Karpas-422 (cell line): ENCODE results near the gene NTN1. TPM values are rescaled to one million over a fixed set of nuclear protein-coding genes. Genes with fewer than 3 reads are reported as not detected.

Source experiments
- DNase-seq: peaks from one replicate; pipeline ENCODE4 v3.0.0-alpha.2; 2015
- H2AFZ ChIP-seq: fragments of 200-600 bp; sonication (generic); 2 replicates; pipeline ENCODE4 v1.6.1; 2014; ENCODE audit warnings: antibody characterized with exemption, low read length, mixed read lengths
- H3K27ac ChIP-seq: fragments of 200-600 bp; sonication (generic); 2 replicates; pipeline ENCODE4 v1.5.1; 2014; ENCODE audit warnings: mild to moderate bottlenecking, low read length, moderate library complexity
- H3K27me3 ChIP-seq: fragments of 200-600 bp; sonication (generic); 2 replicates; pipeline ENCODE4 v1.6.1; 2014; ENCODE audit warnings: low read length, mixed read lengths
- H3K36me3 ChIP-seq: fragments of 200-600 bp; sonication (generic); 2 replicates; pipeline ENCODE4 v1.6.1; 2014; ENCODE audit warnings: low read length, mixed read lengths; ENCODE audit not compliant: insufficient read depth
- H3K4me1 ChIP-seq: fragments of 200-600 bp; sonication (generic); 2 replicates; pipeline ENCODE4 v1.6.1; 2014; ENCODE audit warnings: mild to moderate bottlenecking, low read length, mixed read lengths
- H3K4me2 ChIP-seq: fragments of 200-600 bp; sonication (generic); 2 replicates; pipeline ENCODE4 v1.6.1; 2014; ENCODE audit warnings: low read length, low read depth, mild to moderate bottlenecking; ENCODE audit not compliant: poor library complexity, severe bottlenecking
- H3K4me3 ChIP-seq: fragments of 200-600 bp; sonication (generic); 2 replicates; pipeline ENCODE4 v1.5.1; 2014; ENCODE audit warnings: mild to moderate bottlenecking, antibody characterized with exemption, low read length, mixed read lengths
- H3K79me2 ChIP-seq: fragments of 200-600 bp; sonication (generic); 2 replicates; pipeline ENCODE4 v1.6.1; 2014; ENCODE audit warnings: mild to moderate bottlenecking, low read length, mixed read lengths
- H3K9ac ChIP-seq: fragments of 200-600 bp; sonication (generic); 2 replicates; pipeline ENCODE4 v1.6.0; 2014; ENCODE audit warnings: low read length
- H3K9me2 ChIP-seq: fragments of 200-600 bp; sonication (generic), shearing (Covaris generic); replicated peaks from 2 replicates; pipeline ENCODE4 v1.6.0; 2014; ENCODE audit warnings: mild to moderate bottlenecking, low read length, moderate library complexity; ENCODE audit not compliant: insufficient read depth
- H3K9me3 ChIP-seq: fragments of 300-700, 200-600 bp; sonication (generic); 2 replicates; pipeline ENCODE4 v1.6.1; 2014; ENCODE audit warnings: low read length, mixed read lengths
- H4K20me1 ChIP-seq: fragments of 200-600 bp; sonication (generic); 2 replicates; pipeline ENCODE4 v1.6.1; 2014; ENCODE audit warnings: mild to moderate bottlenecking, antibody characterized with exemption, low read length, low read depth; ENCODE audit not compliant: insufficient read depth
- total RNA-seq: library from RNA; depleted of rRNA; stranded (reverse); fragments of >200 nt; shearing (Covaris generic); gene quantifications from 2 replicates; pipeline ENCODE4 v1.2.3, GENCODE V29; 2014; ENCODE audit warnings: low replicate concordance

NTN1 gene
- total RNA-seq, 1 experiment from 2014 or later: not detected

DNA sequence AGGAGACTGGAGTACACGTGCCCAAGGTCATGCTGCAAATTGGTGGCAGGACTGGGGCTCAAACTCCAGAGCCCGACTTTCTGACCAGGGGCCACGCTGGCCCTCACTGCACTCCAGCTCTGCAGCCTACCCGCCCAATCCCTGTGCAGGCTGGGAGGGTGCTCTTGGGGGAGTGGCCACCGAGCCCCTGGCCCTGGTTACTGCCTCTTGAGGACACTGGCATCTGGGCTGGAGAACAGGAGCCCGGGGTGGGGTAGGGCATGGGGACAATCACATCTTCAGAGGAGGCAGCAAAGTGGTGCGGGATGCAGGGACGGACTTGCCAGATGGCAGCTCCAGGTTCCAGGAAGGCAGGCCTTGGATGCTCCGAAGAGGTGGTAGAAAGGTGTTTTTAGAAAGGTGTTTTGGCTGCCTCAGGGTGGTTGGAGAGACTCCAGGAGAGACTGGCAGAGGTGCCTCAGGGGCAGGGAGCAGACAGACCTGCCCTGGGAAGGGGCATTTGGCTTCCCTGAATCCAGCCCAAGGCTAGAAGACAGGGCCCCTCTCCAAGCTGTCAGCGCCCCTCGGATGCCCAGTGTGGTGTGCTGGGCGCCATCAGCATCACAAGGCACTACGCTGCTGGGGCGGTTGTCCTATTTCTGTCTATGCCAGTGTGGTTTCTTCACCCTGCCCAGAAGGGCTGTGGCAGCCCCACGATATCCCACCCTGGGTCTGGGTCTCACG lies 220.6 kb downstream of the NTN1 start:
- no peak overlapping the region for H3K4me2 ChIP-seq
- H3K36me3 ChIP-seq: no peaks in the 10 kb centered on the region
- H3K9me2 ChIP-seq: no peaks in the 10 kb centered on the region
- H3K4me3 ChIP-seq: no peak overlapping the region
- no peaks in the 10 kb centered on the region for H3K9me3 ChIP-seq
- no peak for DNase-seq
- no peak overlapping the region for H3K27ac ChIP-seq
- H2AFZ ChIP-seq: no peak overlapping the region
- H4K20me1 ChIP-seq: no peaks in the 10 kb centered on the region
- H3K9ac ChIP-seq: no peak overlapping the region
- H3K27me3 ChIP-seq: no peaks in the 10 kb centered on the region
- no peaks in the 10 kb centered on the region for H3K4me1 ChIP-seq
- no peaks in the 10 kb centered on the region for H3K79me2 ChIP-seq

DNA sequence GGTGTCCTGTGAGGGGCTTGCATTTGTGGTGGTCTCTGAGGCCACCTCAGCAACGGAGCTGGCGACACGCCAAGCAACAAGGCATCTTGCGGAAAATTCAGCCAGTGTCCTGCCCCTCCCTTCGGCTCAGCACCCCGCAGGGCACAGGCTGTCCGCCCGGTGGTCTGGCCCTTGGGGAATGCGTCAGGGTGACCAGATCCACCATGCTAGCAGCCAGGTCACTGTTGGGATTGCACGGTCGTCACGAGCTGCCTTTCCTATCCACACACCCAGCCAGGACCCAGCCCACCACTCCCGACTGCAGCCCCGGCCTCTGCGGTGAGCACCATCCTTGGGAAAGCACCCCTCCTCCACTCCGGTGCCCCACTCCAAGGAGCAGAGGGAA lies 221.2 kb downstream of the NTN1 start:
- Histone ChIP-seq H2AFZ (no peak overlapping the region), H3K4me3 (no peak overlapping the region), H4K20me1 (no peaks in the 10 kb centered on the region), H3K27me3 (no peaks in the 10 kb centered on the region), H3K36me3 (no peaks in the 10 kb centered on the region), H3K4me2 (no peak overlapping the region), H3K9me2 (no peaks in the 10 kb centered on the region), H3K9ac (no peak overlapping the region), H3K27ac (no peak overlapping the region), H3K4me1 (no peaks in the 10 kb centered on the region), H3K79me2 (no peaks in the 10 kb centered on the region), H3K9me3 (no peaks in the 10 kb centered on the region)
- no peak for DNase-seq

DNA sequence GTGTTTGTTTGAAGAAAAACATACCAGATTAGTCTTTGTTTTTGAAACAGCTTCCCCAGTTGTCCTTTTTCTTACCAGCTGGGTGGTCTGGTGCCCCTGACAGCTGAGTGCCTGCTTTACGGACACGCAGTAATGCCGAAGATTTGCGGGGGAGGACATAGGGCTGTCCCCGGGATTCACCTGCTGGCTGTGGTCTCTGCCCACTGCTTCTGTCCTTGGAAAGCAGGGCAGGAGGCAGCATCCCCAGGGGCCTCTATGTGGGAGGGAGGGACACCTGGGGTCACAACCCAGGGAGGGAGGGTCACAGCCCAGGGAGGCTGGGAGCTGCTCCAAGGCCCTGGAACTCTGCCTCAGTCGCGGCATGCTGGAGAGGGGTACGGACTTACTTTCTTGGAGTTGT lies 221.7 kb downstream of the NTN1 start:
- no peak for DNase-seq
- Histone ChIP-seq H3K36me3 (no peaks in the 10 kb centered on the region), H3K4me1 (no peaks in the 10 kb centered on the region), H2AFZ (no peak overlapping the region), H3K9me3 (no peaks in the 10 kb centered on the region), H4K20me1 (no peaks in the 10 kb centered on the region), H3K27ac (no peak overlapping the region), H3K79me2 (no peaks in the 10 kb centered on the region), H3K9me2 (no peaks in the 10 kb centered on the region), H3K4me2 (no peak overlapping the region), H3K4me3 (no peak overlapping the region), H3K9ac (no peak overlapping the region), H3K27me3 (no peaks in the 10 kb centered on the region)

DNA sequence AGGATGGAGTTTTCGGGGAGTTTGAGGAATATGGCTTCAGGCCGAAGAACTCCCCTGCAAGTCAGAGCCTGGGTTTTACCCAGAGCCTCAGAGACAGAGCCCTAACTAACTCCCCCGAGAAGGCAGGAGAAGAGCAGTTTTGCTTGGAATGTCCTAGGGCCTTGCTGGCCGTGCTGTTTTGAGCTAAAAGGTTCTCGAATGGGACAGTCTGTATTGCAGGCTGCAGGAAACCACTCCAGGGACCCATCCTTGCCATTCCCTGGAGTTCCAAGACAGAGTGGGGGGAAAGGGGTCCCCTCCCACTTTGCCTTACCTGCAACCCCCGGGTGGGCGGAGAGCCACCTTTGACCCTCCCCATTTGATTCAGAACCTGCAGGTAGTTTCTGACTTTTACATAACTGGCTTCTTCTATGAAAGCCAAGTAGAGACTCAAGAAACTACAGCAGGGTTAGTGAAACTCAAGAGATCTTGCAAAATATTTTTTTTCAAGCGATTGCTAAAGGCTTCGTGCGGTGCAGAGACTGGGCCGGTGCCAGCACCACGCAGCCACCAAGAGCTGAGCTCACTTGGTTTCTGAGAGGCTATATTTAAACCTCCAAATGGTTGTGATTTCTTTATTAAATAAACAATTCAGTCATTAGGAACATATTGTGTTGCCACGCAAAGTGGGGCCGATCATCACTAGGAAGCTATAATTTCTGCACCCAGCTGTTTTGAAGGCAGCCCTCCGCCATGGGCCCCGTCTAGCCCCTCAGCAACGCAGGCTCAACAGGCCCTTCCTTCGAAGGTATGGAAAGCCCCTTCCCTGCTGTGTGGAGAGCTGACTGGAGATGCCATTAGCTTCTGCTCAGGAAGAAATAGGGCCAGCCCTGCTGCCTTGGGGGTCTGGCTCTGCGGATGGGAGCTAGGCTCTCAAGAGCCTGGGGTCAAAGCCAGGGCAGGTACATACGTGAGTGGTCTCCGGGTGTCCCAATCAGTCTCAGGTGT lies 223.0 kb downstream of the NTN1 start:
- no peaks in the 10 kb centered on the region for H3K36me3 ChIP-seq
- H3K27ac ChIP-seq: no peak overlapping the region
- no peak overlapping the region for H3K4me2 ChIP-seq
- no peak overlapping the region for H2AFZ ChIP-seq
- no peaks in the 10 kb centered on the region for H3K79me2 ChIP-seq
- no peaks in the 10 kb centered on the region for H3K4me1 ChIP-seq
- no peak overlapping the region for H3K4me3 ChIP-seq
- no peak for DNase-seq
- H3K9me2 ChIP-seq: no peaks in the 10 kb centered on the region
- no peaks in the 10 kb centered on the region for H4K20me1 ChIP-seq
- no peak overlapping the region for H3K9ac ChIP-seq
- H3K9me3 ChIP-seq: no peaks in the 10 kb centered on the region
- no peaks in the 10 kb centered on the region for H3K27me3 ChIP-seq

DNA sequence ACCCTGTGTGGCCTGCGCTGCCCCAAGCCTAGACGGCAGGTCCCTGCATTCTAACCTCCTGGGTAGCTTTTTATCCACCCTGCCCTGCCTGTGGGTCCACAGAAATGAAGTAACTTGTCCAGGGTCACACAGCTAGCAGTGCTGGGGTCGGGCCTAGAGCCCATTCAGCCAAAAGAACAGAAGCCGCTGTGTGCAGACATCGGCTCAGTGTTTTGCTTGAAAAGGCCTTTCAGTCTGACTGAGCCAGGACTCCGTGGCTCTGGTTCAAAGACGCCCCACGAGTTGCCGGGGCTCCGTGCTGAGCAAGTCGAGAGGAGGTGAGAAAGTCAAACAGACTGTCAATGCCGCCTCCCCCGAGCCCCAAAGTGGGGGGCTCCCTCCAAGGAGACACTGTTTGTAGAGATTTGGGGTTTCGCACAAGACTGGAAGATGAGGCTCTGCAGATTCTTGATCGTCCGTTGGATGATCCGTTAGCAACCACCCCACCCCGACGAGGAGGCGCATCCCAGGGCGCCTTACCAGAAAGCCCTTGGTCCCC lies 226.2 kb downstream of the NTN1 start:
- no peak overlapping the region for H3K9ac ChIP-seq
- no peak overlapping the region for H3K27ac ChIP-seq
- no peak overlapping the region for H3K4me2 ChIP-seq
- no peak overlapping the region for H2AFZ ChIP-seq
- no peaks in the 10 kb centered on the region for H3K9me2 ChIP-seq
- H3K9me3 ChIP-seq: no peaks in the 10 kb centered on the region
- H4K20me1 ChIP-seq: no peaks in the 10 kb centered on the region
- no peaks in the 10 kb centered on the region for H3K79me2 ChIP-seq
- no peak for DNase-seq
- H3K4me1 ChIP-seq: no peaks in the 10 kb centered on the region
- H3K27me3 ChIP-seq: no peaks in the 10 kb centered on the region
- H3K36me3 ChIP-seq: no peaks in the 10 kb centered on the region
- H3K4me3 ChIP-seq: no peak overlapping the region

DNA sequence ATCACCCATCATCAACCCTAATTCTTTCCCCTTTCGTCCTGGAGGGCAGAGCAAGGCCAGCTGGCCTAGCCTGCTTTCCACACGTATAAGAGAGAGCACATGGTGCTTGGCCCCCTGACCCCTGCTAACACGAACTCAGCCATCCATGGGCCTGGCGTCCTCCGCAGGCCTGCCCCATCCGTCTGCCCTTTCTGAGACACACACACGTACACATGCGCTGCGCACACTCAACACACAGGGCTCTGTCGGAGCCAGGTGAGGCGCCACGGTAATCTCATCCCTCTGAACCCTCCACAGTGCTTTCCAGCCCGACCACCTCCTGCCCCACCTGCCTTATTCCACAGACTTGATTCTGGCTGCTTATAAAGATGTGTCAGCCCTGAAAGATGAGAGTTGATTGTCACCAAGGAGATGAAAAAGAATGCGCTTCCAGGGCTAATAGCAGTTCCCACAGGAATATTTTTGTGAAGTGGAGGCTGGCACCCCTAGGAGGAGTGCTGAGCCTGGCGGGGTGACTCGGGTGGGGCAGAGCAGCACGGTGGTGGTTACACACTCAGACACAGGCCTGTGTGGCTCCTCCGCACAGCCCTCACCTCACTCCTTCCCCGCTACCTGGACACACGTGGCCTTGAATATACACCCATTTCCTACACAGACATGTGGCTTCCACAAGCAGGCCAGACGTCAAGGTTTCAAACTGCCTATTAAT lies 228.1 kb downstream of the NTN1 start:
- Histone ChIP-seq H3K27me3 (no peaks in the 10 kb centered on the region), H3K36me3 (no peaks in the 10 kb centered on the region), H3K4me1 (no peaks in the 10 kb centered on the region), H3K79me2 (no peaks in the 10 kb centered on the region), H4K20me1 (no peaks in the 10 kb centered on the region), H3K4me3 (no peak overlapping the region), H2AFZ (no peak overlapping the region), H3K9me3 (no peaks in the 10 kb centered on the region), H3K4me2 (no peak overlapping the region), H3K9ac (no peak overlapping the region), H3K9me2 (no peaks in the 10 kb centered on the region), H3K27ac (no peak overlapping the region)
- no peak for DNase-seq

DNA sequence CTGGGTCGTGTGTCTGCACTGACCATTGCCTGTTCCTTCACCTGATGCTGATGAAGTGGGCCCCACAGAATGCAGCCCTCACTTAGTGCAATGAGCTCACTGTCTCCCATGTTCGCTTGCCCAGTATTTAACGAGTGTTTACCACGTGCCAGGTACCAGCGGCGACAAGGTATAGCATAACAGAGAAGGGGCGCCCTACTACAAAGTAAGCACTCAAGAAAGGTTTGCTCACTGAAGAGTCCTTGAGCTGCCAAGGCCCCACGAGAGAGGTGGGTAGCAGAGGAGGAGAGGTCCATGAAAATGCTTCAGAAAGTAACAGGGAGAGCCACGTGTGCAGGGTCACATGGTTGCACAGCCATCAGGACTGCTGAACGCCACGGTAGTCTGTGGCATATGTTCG lies 230.0 kb downstream of the NTN1 start:
- no peaks in the 10 kb centered on the region for H4K20me1 ChIP-seq
- DNase-seq: no peak
- H3K9me3 ChIP-seq: no peaks in the 10 kb centered on the region

DNA sequence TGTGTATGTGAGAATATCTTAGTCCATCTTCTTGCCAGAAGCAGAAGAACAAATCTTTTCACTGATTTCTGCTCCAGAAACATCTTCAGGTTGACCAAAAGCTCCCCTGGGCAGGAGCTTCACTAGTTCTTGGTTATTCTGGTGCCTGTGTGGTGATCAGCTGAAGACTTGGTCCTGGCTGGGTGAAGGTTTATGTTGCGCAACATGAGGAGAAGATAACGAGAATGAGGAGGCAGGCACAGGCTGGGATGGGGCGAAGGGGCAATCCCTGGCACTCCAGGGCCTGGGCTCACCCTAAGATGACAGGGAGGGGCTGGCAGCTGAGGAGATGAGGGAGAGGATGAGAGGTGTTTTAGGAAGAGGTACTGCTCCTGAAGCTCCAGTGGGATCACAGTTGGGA lies 232.0 kb downstream of the NTN1 start:
- Histone ChIP-seq H3K4me1 (peaks cover 6% of the 10 kb centered on the region), H3K36me3 (no peaks in the 10 kb centered on the region), H3K79me2 (no peaks in the 10 kb centered on the region), H3K9me3 (no peaks in the 10 kb centered on the region), H3K9ac (no peak overlapping the region), H2AFZ (no peak overlapping the region), H4K20me1 (0 out of 2 replicates have a peak, but pooled peaks cover 9% of the 10 kb centered on the region), H3K9me2 (no peaks in the 10 kb centered on the region), H3K27me3 (no peaks in the 10 kb centered on the region), H3K4me2 (no peak overlapping the region), H3K4me3 (no peak overlapping the region), H3K27ac (no peak overlapping the region)
- no peak for DNase-seq

More for the DNA sequence above, 230.0 kb downstream of the NTN1 start:
- H3K9ac ChIP-seq: no peak overlapping the region
- no peaks in the 10 kb centered on the region for H3K36me3 ChIP-seq
- no peak overlapping the region for H3K4me2 ChIP-seq
- H3K4me1 ChIP-seq: no peaks in the 10 kb centered on the region
- H3K27me3 ChIP-seq: no peaks in the 10 kb centered on the region
- H3K9me2 ChIP-seq: no peaks in the 10 kb centered on the region
- H3K79me2 ChIP-seq: no peaks in the 10 kb centered on the region
- no peak overlapping the region for H3K4me3 ChIP-seq
- H3K27ac ChIP-seq: no peak overlapping the region
- H2AFZ ChIP-seq: no peak overlapping the region
